HCT116 (cell line): Measurements from ENCODE around the gene TRPM7. TPM values are rescaled to one million over a fixed set of nuclear protein-coding genes. Genes with fewer than 3 reads are reported as not detected.

Experiments
- ATAC-seq: fragments of 200-7000 bp; cut with Tn5 transposase; 2 replicates; pipeline ENCODE4 v1.9.1; 2020; ENCODE audit warnings: mild to moderate bottlenecking, moderate library complexity
- BruUV-seq: library from RNA; stranded (reverse); fragments of 400-500 nt; replicated peaks from 2 replicates; lab custom pipeline; 2021; lab: Mats Ljungman, UMichigan
- CTCF ChIA-PET: fragments of 300-600 bp; sonication (Branson Sonifier 250); formaldehyde crosslinking; loops from one replicate; lab custom pipeline; 2021; ENCODE audit warnings: antibody characterized with exemption; lab: Charles Lee
- POLR2A ChIA-PET: fragments of 300-600, 350-600 bp; sonication (Branson Sonifier 250); formaldehyde crosslinking; loops from one replicate; lab custom pipeline; 2021; ENCODE audit warnings: antibody characterized with exemption; lab: Charles Lee
- RAD21 ChIA-PET, 2 experiments: fragments of 300-600 bp; sonication (Branson Sonifier 250); formaldehyde crosslinking; loops; one replicate each; lab custom pipeline; 2023; ENCODE audit warnings: low total read pairs in 2 of 2; ENCODE audit not compliant: uncharacterized antibody in 2 of 2, unreplicated experiment in 2 of 2, low non-redundant PET in 1 of 2; lab: Charles Lee
- DNase-seq: peaks from one replicate; pipeline ENCODE4 v3.0.0-alpha.2; 2010; ENCODE audit warnings: low read depth, low spot score
- H2AFZ ChIP-seq: fragments of 200-600 bp; shearing (Covaris generic), sonication (generic); 2 replicates; pipeline ENCODE4 v1.6.1; 2017; ENCODE audit warnings: low read depth, mixed run types, mixed read lengths, antibody characterized with exemption, low read length; ENCODE audit not compliant: poor library complexity, severe bottlenecking
- H3K27ac ChIP-seq: 2 replicates; pipeline ENCODE4 v1.5.1; 2012; ENCODE audit warnings: low read depth, low read length
- H3K27me3 ChIP-seq: fragments of 200-600 bp; sonication (generic); 2 replicates; pipeline ENCODE4 v1.6.1; 2016; ENCODE audit warnings: mixed run types, low read length, mixed read lengths; ENCODE audit not compliant: insufficient read depth
- H3K36me3 ChIP-seq, 2 experiments: fragments of 200-500 bp in 1 of 2; fragments of 200-600 bp in 1 of 2; sonication (Bioruptor generic) in 1 of 2; sonication (generic) in 1 of 2; 2 replicates each; pipeline versions ENCODE4 v1.5.1 to v1.6.1; 2014 to 2016; ENCODE audit warnings: low read length in 2 of 2, inconsistent platforms in 1 of 2, mixed read lengths in 1 of 2, mixed run types in 1 of 2; ENCODE audit not compliant: insufficient read depth in 2 of 2, control insufficient read depth in 1 of 2
- H3K4me1 ChIP-seq, 2 experiments: fragments of 200-600 bp in 1 of 2; sonication (generic) in 1 of 2; 2 replicates each; pipeline versions ENCODE4 v1.5.1 to v1.6.1; 2012 to 2017; ENCODE audit warnings: low read length in 2 of 2, inconsistent platforms in 1 of 2, mild to moderate bottlenecking in 1 of 2, mixed read lengths in 1 of 2, mixed run types in 1 of 2, moderate library complexity in 1 of 2; ENCODE audit not compliant: insufficient read depth in 2 of 2, control insufficient read depth in 1 of 2
- H3K4me2 ChIP-seq: fragments of 200-600 bp; sonication (generic); 2 replicates; pipeline ENCODE4 v1.6.1; 2017; ENCODE audit warnings: mixed run types, low read length, mixed read lengths
- H3K4me3 ChIP-seq, 2 experiments: fragments of 200-600 bp in 1 of 2; sonication (generic) in 1 of 2; replicated peaks in 1 of 2; 2 replicates each; pipeline ENCODE4 v1.5.1; 2011 to 2016; ENCODE audit warnings: low read length in 2 of 2, control low read depth in 1 of 2, low read depth in 1 of 2, mild to moderate bottlenecking in 1 of 2, mixed read lengths in 1 of 2, mixed run types in 1 of 2
- H3K79me2 ChIP-seq: fragments of 200-600 bp; sonication (generic); 2 replicates; pipeline ENCODE4 v1.6.1; 2017; ENCODE audit warnings: mild to moderate bottlenecking, mixed run types, low read length, moderate library complexity, mixed read lengths; ENCODE audit not compliant: insufficient read depth
- H3K9ac ChIP-seq: fragments of 200-600 bp; sonication (generic); 2 replicates; pipeline ENCODE4 v1.6.1; 2016; ENCODE audit warnings: low read length, mixed read lengths
- H3K9me2 ChIP-seq: fragments of 200-600 bp; sonication (generic), shearing (Covaris generic); 2 replicates; pipeline ENCODE4 v1.6.1; 2017; ENCODE audit warnings: mixed run types, mild to moderate bottlenecking, moderate library complexity; ENCODE audit not compliant: insufficient read depth
- H3K9me3 ChIP-seq, 2 experiments: fragments of 200-500 bp in 1 of 2; fragments of 200-600 bp in 1 of 2; sonication (Bioruptor generic) in 1 of 2; sonication (generic) in 1 of 2; 2 replicates each; pipeline ENCODE4 v1.6.1; 2014 to 2017; ENCODE audit warnings: low read length in 2 of 2, mixed read lengths in 2 of 2, inconsistent platforms in 1 of 2, low read depth in 1 of 2, mild to moderate bottlenecking in 1 of 2, mixed run types in 1 of 2, moderate library complexity in 1 of 2; ENCODE audit not compliant: control insufficient read depth in 1 of 2, insufficient read depth in 1 of 2
- H4K20me1 ChIP-seq: fragments of 200-600 bp; sonication (generic), shearing (Covaris generic); 2 replicates; pipeline ENCODE4 v1.6.1; 2017; ENCODE audit warnings: mixed run types, mild to moderate bottlenecking, moderate library complexity; ENCODE audit not compliant: insufficient read depth
- CBX3 ChIP-seq: IDR thresholded peaks from 2 replicates; pipeline ENCODE4 v1.6.1; 2012; ENCODE audit warnings: low read depth
- CEBPB ChIP-seq: IDR thresholded peaks from 2 replicates; pipeline ENCODE4 v1.6.1; 2012; ENCODE audit warnings: low read depth
- CTCF ChIP-seq, 3 experiments: fragments of 200-600 bp in 1 of 3; sonication (generic) in 1 of 3; IDR thresholded peaks in 2 of 3; conservative IDR thresholded peaks in 1 of 3; 2 replicates each; pipeline ENCODE4 v1.5.1; 2012 to 2017; ENCODE audit warnings: low read depth in 2 of 3, low read length in 2 of 3, antibody characterized with exemption in 1 of 3, borderline replicate concordance in 1 of 3, control low read depth in 1 of 3, mild to moderate bottlenecking in 1 of 3, mixed read lengths in 1 of 3, mixed run types in 1 of 3, moderate library complexity in 1 of 3; ENCODE audit not compliant: insufficient read depth in 1 of 3
- JUND ChIP-seq: IDR thresholded peaks from 2 replicates; pipeline ENCODE4 v1.6.1; 2012
- RAD21 ChIP-seq: IDR thresholded peaks from 2 replicates; pipeline ENCODE4 v1.6.1; 2012; ENCODE audit warnings: low read depth, mild to moderate bottlenecking
- SIN3A ChIP-seq: IDR thresholded peaks from 2 replicates; pipeline ENCODE4 v1.6.1; 2012; ENCODE audit warnings: low read depth
- SP1 ChIP-seq: IDR thresholded peaks from 2 replicates; pipeline ENCODE4 v1.6.1; 2012; ENCODE audit warnings: low read depth
- YY1 ChIP-seq: IDR thresholded peaks from 2 replicates; pipeline ENCODE4 v1.6.1; 2011; ENCODE audit warnings: low read length, low read depth, moderate library complexity, mild to moderate bottlenecking; ENCODE audit not compliant: insufficient replicate concordance; ENCODE audit errors: extremely low read depth
- ZNF274 ChIP-seq: fragments of 200-500 bp; sonication (Bioruptor generic); IDR thresholded peaks from 2 replicates; pipeline ENCODE4 v1.6.1; 2014; ENCODE audit warnings: mild to moderate bottlenecking, low read depth, low read length, inconsistent platforms
- intact Hi-C: fragments of 100-400 bp; cut with micrococcal nuclease; formaldehyde crosslinking; loops from 2 replicates; pipeline ENCODE4 v1.10.0; 2022
- total RNA-seq: library from RNA; stranded (reverse); gene quantifications from one replicate; pipeline ENCODE4 v1.2.1, GENCODE V29; 2021; ENCODE audit not compliant: unreplicated experiment

TRPM7 gene
- total RNA-seq, 1 experiment from 2014 or later: 26.3 TPM

GRCh38 chr15:50542887-50543210, 143.7 kb downstream of the TRPM7 start:
- H3K4me3 ChIP-seq: no peak overlapping the region
- H3K9me3 ChIP-seq: no peaks in the 10 kb centered on the region
- no peaks in the 10 kb centered on the region for H3K4me1 ChIP-seq
- TF ChIP-seq JUND: no peak
- no peak for TF ChIP-seq SP1
- no peak for TF ChIP-seq CEBPB
- TF ChIP-seq CTCF (IDR thresholded peaks at IDR 0.05 in 2 of 3, conservative IDR thresholded peaks at IDR 0.05 in 1 of 3; ENCODE audit: borderline replicate concordance in 1 of 3, insufficient read depth in 1 of 3, low read depth in 2 of 3, low read length in 2 of 3): no peak
- no peak for TF ChIP-seq RAD21
- TF ChIP-seq ZNF274: no peak
- TF ChIP-seq CBX3: no peak
- no peak for TF ChIP-seq YY1
- H3K9me2 ChIP-seq: no peaks in the 10 kb centered on the region
- BruUV-seq: no TSS peak
- ChIA-PET POLR2A (no interaction called here), CTCF (no interaction called here), RAD21 (no interaction called here)
- H3K27me3 ChIP-seq: no peaks in the 10 kb centered on the region
- H3K79me2 ChIP-seq: no peaks in the 10 kb centered on the region
- H2AFZ ChIP-seq: no peak overlapping the region
- ATAC-seq (no peak), DNase-seq (no peak)
- no peak overlapping the region for H3K4me2 ChIP-seq
- no peaks in the 10 kb centered on the region for H4K20me1 ChIP-seq
- H3K9ac ChIP-seq: no peak overlapping the region
- H3K27ac ChIP-seq: no peak overlapping the region
- no peaks in the 10 kb centered on the region for H3K36me3 ChIP-seq
- intact Hi-C loops: no loop called here

GRCh38 chr15:50531766-50532165, 154.8 kb downstream of the TRPM7 start:
- Histone ChIP-seq H4K20me1 (no peaks in the 10 kb centered on the region), H3K9me2 (no peaks in the 10 kb centered on the region)
- no peak for TF ChIP-seq SIN3A
- TF ChIP-seq, all 23 proteins: peak for 0
- H3K79me2 ChIP-seq: no peaks in the 10 kb centered on the region
- no peak overlapping the region for H2AFZ ChIP-seq
- no peaks in the 10 kb centered on the region for H3K27me3 ChIP-seq
- ATAC-seq (no peak), DNase-seq (no peak)
- no peak overlapping the region for H3K4me3 ChIP-seq
- ChIA-PET POLR2A (no interaction called here), CTCF (no interaction called here), RAD21 (no interaction called here)
- BruUV-seq: no TSS peak
- intact Hi-C loops: no loop called here
- H3K9ac ChIP-seq: no peak overlapping the region
- H3K4me2 ChIP-seq: no peak overlapping the region
- H3K27ac ChIP-seq: no peak overlapping the region
- no peaks in the 10 kb centered on the region for H3K4me1 ChIP-seq
- H3K9me3 ChIP-seq: no peaks in the 10 kb centered on the region
- H3K36me3 ChIP-seq: no peaks in the 10 kb centered on the region
